Measurements from ENCODE around the gene PLSCR1. TPM values are rescaled to one million over a fixed set of nuclear protein-coding genes. Genes with fewer than 3 reads are reported as not detected.

Gene PLSCR1
- polyA plus RNA-seq, 2 of the 4 experiments (the other 2 are of a cell fraction) = 37.1 to 54.4 TPM

- ChIA-PET POLR2A (no interaction called here), CTCF (no interaction called here)
- Histone ChIP-seq H3K27ac (no peak overlapping the region), H3K9me3 (no peaks in the 10 kb centered on the region), H3K4me2 (no peak overlapping the region), H3K4me3 (no peak overlapping the region), H3K4me1 (no peaks in the 10 kb centered on the region)
- TF ChIP-seq BCL3 (IDR thresholded peaks at IDR 0.05) = no peak
- TF ChIP-seq HOXB5 (CRISPR knock-in tag; IDR thresholded peaks at IDR 0.05) = no peak
- TF ChIP-seq TP53 (CRISPR knock-in tag; IDR thresholded peaks at IDR 0.05) = no peak
- no peak for TF ChIP-seq HOXB13 (CRISPR knock-in tag; IDR thresholded peaks at IDR 0.05; ENCODE audit: low read depth)
- no peak for TF ChIP-seq MAFK (IDR thresholded peaks at IDR 0.05; ENCODE audit: partially characterized antibody)
- TF ChIP-seq CEBPB (IDR thresholded peaks at IDR 0.05) = no peak
- TF ChIP-seq HES2 (IDR thresholded peaks at IDR 0.05) = no peak
- no peak for TF ChIP-seq NR3C1 (IDR thresholded peaks at IDR 0.05)
- no peak for TF ChIP-seq KDM1A (IDR thresholded peaks at IDR 0.05; ENCODE audit: low read depth)
- no peak for TF ChIP-seq BHLHE40 (IDR thresholded peaks at IDR 0.05; ENCODE audit: low read depth, low read length)
- no peak for TF ChIP-seq MYC (IDR thresholded peaks at IDR 0.05; ENCODE audit: borderline replicate concordance, low read length)
- TF ChIP-seq FOSB (CRISPR knock-in tag; IDR thresholded peaks at IDR 0.05) = no peak
- no peak for TF ChIP-seq RCOR1 (IDR thresholded peaks at IDR 0.05; ENCODE audit: low read depth, low read length)
- TF ChIP-seq HMGXB4 (CRISPR knock-in tag; IDR thresholded peaks at IDR 0.05; ENCODE audit: borderline replicate concordance) = no peak
- TF ChIP-seq CBX8 (IDR thresholded peaks at IDR 0.05) = no peak
- TF ChIP-seq JUNB (IDR thresholded peaks at IDR 0.05) = no peak
- WGBS (ENCODE audit: missing lambda C conversion rate) = 26% methylated on average over 2 of the region's 2 CpGs
- DNase-seq (ENCODE audit: low read depth in 1 of 2, low spot score in 1 of 2) (no peak), ATAC-seq (no peak), FAIRE-seq (no peak)
These were observed 14.4 kb upstream of the PLSCR1 start for GRCh38 chr3:146558781-146559180.

GRCh38 chr3:146557745-146558144, 13.3 kb upstream of the PLSCR1 start:
- ATAC-seq = no peak
- H3K4me2 ChIP-seq = no peak overlapping the region
- 39% methylated on average over 4 of the region's 4 CpGs for WGBS (ENCODE audit: missing lambda C conversion rate)
- no peak for DNase-seq (ENCODE audit: low read depth in 1 of 2, low spot score in 1 of 2)
- TF ChIP-seq CBX2 (IDR thresholded peaks at IDR 0.05; ENCODE audit: borderline replicate concordance, low read depth) (no peak), HMGXB4 (CRISPR knock-in tag; IDR thresholded peaks at IDR 0.05; ENCODE audit: borderline replicate concordance) (no peak), PHF8 (IDR thresholded peaks at IDR 0.05; ENCODE audit: borderline replicate concordance, low read depth) (no peak), RARB (CRISPR knock-in tag; IDR thresholded peaks at IDR 0.05) (no peak), MAZ (IDR thresholded peaks at IDR 0.05; ENCODE audit: borderline replicate concordance, low read depth, low read length) (no peak), MYC (IDR thresholded peaks at IDR 0.05; ENCODE audit: borderline replicate concordance, low read length) (no peak), E2F6 (IDR thresholded peaks at IDR 0.05; ENCODE audit: borderline replicate concordance, low read depth) (no peak), BCL3 (IDR thresholded peaks at IDR 0.05) (no peak), REST (IDR thresholded peaks at IDR 0.05) (no peak), TP53 (CRISPR knock-in tag; IDR thresholded peaks at IDR 0.05) (no peak), ZNF302 (CRISPR knock-in tag; IDR thresholded peaks at IDR 0.05) (no peak), FOSL2 (IDR thresholded peaks at IDR 0.05) (no peak), FOSL2 (CRISPR knock-in tag; IDR thresholded peaks at IDR 0.05) (no peak), CHD2 (IDR thresholded peaks at IDR 0.05; ENCODE audit: low read length, partially characterized antibody) (no peak)
- H3K4me1 ChIP-seq = no peaks in the 10 kb centered on the region
- H3K9me3 ChIP-seq = no peaks in the 10 kb centered on the region
- H3K27ac ChIP-seq = no peak overlapping the region
- no peak for FAIRE-seq
- POLR2A ChIA-PET = no interaction called here
- no peak overlapping the region for H3K4me3 ChIP-seq
- CTCF ChIA-PET = no interaction called here

Data from A549 (cell line).